T-cell (primary cell): ENCODE data around the gene SLC22A4. TPM values are rescaled to one million over a fixed set of nuclear protein-coding genes. Genes with fewer than 3 reads are reported as not detected.

ENCODE experiments used
- ATAC-seq, 4 experiments: fragments of 200-7000 bp in 3 of 4; fragments of 150-1000 bp in 1 of 4; cut with Tn5 transposase; replicated peaks in 1 of 4; 1 replicate in 3 of 4; 2 replicates in 1 of 4; pipeline ENCODE4 v1.10.0; 2021; ENCODE audit warnings: moderate library complexity in 3 of 4, mild to moderate bottlenecking in 2 of 4, moderate number of reproducible peaks in 1 of 4
- CTCF ChIA-PET, 2 donors: fragments of 300-600 bp; sonication (Branson Sonifier 250); formaldehyde crosslinking; loops; one replicate each; lab custom pipeline; 2022; ENCODE audit warnings: antibody characterized with exemption in 2 of 2; lab: Charles Lee
- POLR2A ChIA-PET, 2 donors: fragments of 300-600 bp; sonication (Branson Sonifier 250); formaldehyde crosslinking; loops; one replicate each; lab custom pipeline; 2022; ENCODE audit warnings: antibody characterized with exemption in 2 of 2; lab: Charles Lee
- DNase-seq, 35 experiments: peaks; one replicate each; pipeline versions ENCODE4 v3.0.0 to v3.0.0-alpha.2; 2013 to 2023
- H3K27ac ChIP-seq: one replicate; pipeline ENCODE4 v1.5.1; 2013; ENCODE audit warnings: low read length
- H3K27me3 ChIP-seq, 2 experiments: replicated peaks in 1 of 2; 1 replicate in 1 of 2; 2 replicates in 1 of 2; pipeline versions ENCODE4 v1.6.1 to v1.7.0; 2013; ENCODE audit warnings: low read length in 1 of 2, mixed read lengths in 1 of 2; ENCODE audit not compliant: control insufficient read depth in 2 of 2, insufficient read depth in 2 of 2; ENCODE audit errors: extremely low read depth in 1 of 2
- H3K36me3 ChIP-seq, 2 donors: 1 replicate in 1 of 2; 2 replicates in 1 of 2; pipeline versions ENCODE4 v1.6.1 to v1.7.0; 2013; ENCODE audit warnings: low read length in 1 of 2; ENCODE audit not compliant: control insufficient read depth in 2 of 2, insufficient read depth in 1 of 2; ENCODE audit errors: extremely low read depth in 1 of 2
- H3K4me1 ChIP-seq, 2 experiments: 1 replicate in 1 of 2; 2 replicates in 1 of 2; pipeline versions ENCODE4 v1.6.1 to v1.7.0; 2013; ENCODE audit warnings: low read length in 2 of 2, mixed read lengths in 1 of 2; ENCODE audit not compliant: insufficient read depth in 2 of 2, control insufficient read depth in 1 of 2; ENCODE audit errors: extremely low read depth in 1 of 2
- H3K4me3 ChIP-seq, 2 donors: 1 replicate in 1 of 2; 2 replicates in 1 of 2; pipeline versions ENCODE4 v1.5.1 to v1.7.0; 2013; ENCODE audit warnings: mild to moderate bottlenecking in 2 of 2, low read length in 1 of 2, moderate library complexity in 1 of 2; ENCODE audit not compliant: control insufficient read depth in 1 of 2; ENCODE audit errors: extremely low read depth in 1 of 2
- H3K9me3 ChIP-seq: 2 replicates; pipeline ENCODE4 v1.7.0; 2013
- H3K27ac Mint-ChIP-seq, 2 donors: one replicate each; pipeline ENCODE4 v1.8.0; 2020 to 2021; ENCODE audit warnings: mild to moderate bottlenecking in 2 of 2, mixed read lengths in 2 of 2
- H3K27me3 Mint-ChIP-seq, 2 donors: one replicate each; pipeline ENCODE4 v1.8.0; 2021 to 2022; ENCODE audit warnings: mixed read lengths in 2 of 2
- H3K36me3 Mint-ChIP-seq: one replicate; pipeline ENCODE4 v1.8.0; 2021; ENCODE audit warnings: mixed read lengths
- H3K4me1 Mint-ChIP-seq, 3 donors: one replicate each; pipeline ENCODE4 v1.8.0; 2020 to 2022; ENCODE audit warnings: mixed read lengths in 3 of 3, mild to moderate bottlenecking in 1 of 3
- H3K4me3 Mint-ChIP-seq, 3 donors: one replicate each; pipeline ENCODE4 v1.8.0; 2020 to 2022; ENCODE audit warnings: mild to moderate bottlenecking in 3 of 3, mixed read lengths in 3 of 3, moderate library complexity in 3 of 3
- H3K9me3 Mint-ChIP-seq, 3 donors: one replicate each; pipeline ENCODE4 v1.8.0; 2020 to 2022; ENCODE audit warnings: mixed read lengths in 3 of 3
- WGBS: methylation state at CpG from one replicate; pipeline ENCODE4 v1.1.5; 2013; ENCODE audit warnings: missing lambda C conversion rate; ENCODE audit not compliant: insufficient coverage; 5-methylcytosine and 5-hydroxymethylcytosine counted together
- total RNA-seq, 35 experiments: library from RNA in 6 of 35; stranded (reverse) in 6 of 35; fragments of 120-200 nt in 1 of 35; gene quantifications; one replicate each; pipeline versions ENCODE4 v1.2.1 to v1.2.4 and lab custom pipeline; 2013 to 2026

The SLC22A4 gene
- total RNA-seq, 5 donors from 2014 or later (not counting 1 experiment from before 2014, with no cell fraction given): 0.20 TPM; not detected in 4

DNA sequence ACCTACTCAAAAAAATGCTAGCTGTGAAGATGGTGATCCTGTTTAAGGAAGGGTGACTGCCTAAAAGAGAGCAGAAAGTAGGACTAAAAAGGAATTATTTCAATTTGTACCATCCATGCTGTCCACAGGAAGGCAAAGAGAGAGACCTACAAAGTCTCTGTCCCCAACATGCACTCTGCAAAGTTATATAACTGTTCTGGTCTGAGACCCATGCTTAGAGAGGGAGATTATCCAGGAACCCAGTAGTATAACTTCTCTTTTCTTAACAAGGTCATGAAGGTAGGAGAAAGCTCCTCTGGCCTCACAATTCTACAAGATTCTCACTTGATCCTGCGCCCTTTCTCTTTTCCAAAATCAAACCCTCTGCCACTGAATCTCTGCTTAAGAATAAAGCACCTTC is 25.8 kb downstream of the SLC22A4 start:
- Mint-ChIP-seq H3K36me3 (peaks cover 8% of the 10 kb centered on the region), H3K4me3 (no peak overlapping the region), H3K4me1 (no peaks in the 10 kb centered on the region), H3K9me3 (no peaks in the 10 kb centered on the region), H3K27me3 (no peaks in the 10 kb centered on the region), H3K27ac (no peak overlapping the region)
- Histone ChIP-seq H3K9me3 (no peaks in the 10 kb centered on the region), H3K27ac (no peak overlapping the region), H3K36me3 (no peaks in the 10 kb centered on the region), H3K4me3 (no peak overlapping the region), H3K27me3 (no peaks in the 10 kb centered on the region), H3K4me1 (no peaks in the 10 kb centered on the region)
- WGBS: 78% methylated on average over 1 of the region's 1 CpG
- CTCF ChIA-PET: no interaction called here
- DNase-seq: no peak
- POLR2A ChIA-PET: interaction anchor here in 1 of 2 donors (0.6 kb wide), 1 partner anchor 16 kb away, joined by 3 read pairs; no protein-coding TSS in a partner anchor
- no peak for ATAC-seq

DNA sequence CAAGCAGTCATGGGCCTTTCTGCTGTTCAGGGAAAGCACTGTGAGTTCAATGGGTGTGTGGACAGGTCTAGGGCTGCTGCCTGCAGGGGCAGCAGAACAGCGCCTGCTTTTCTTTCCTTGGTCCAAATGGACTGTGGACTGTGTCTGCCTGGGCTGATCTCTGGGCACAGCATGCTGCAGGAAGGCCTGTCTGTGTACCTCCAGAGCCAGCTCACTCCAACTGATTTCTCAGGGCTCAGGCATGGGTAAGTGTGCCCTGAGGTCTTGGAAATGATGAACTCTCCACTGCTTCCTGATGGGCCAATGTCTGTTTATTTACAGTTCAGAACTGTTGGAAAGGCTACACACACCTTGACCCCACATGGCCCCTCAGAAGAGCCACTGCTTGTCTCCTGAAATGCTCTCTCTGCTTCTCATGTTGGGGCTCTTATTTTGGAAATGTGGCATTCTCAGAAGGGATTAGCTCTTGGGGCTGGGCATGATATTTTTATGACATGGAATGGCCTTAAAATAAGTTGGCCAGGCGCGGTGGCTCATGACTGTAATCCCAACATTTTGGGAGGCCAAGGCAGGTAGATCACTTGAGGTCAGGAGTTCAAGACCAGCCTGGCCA is 27.0 kb downstream of the SLC22A4 start:
- H3K27me3 Mint-ChIP-seq: no peaks in the 10 kb centered on the region
- no peaks in the 10 kb centered on the region for H3K9me3 Mint-ChIP-seq
- peaks cover 8% of the 10 kb centered on the region for H3K36me3 Mint-ChIP-seq
- no peaks in the 10 kb centered on the region for H3K36me3 ChIP-seq
- H3K4me3 ChIP-seq: no peak overlapping the region
- no peak overlapping the region for H3K27ac ChIP-seq
- no peak overlapping the region for H3K4me3 Mint-ChIP-seq
- DNase-seq (no peak), ATAC-seq (no peak)
- no peaks in the 10 kb centered on the region for H3K9me3 ChIP-seq
- H3K4me1 ChIP-seq: no peaks in the 10 kb centered on the region
- WGBS: 100% methylated on average over 1 of the region's 3 CpGs
- H3K27ac Mint-ChIP-seq: no peak overlapping the region
- POLR2A ChIA-PET: no interaction called here
- no peaks in the 10 kb centered on the region for H3K4me1 Mint-ChIP-seq
- H3K27me3 ChIP-seq: no peaks in the 10 kb centered on the region
- CTCF ChIA-PET: no interaction called here

DNA sequence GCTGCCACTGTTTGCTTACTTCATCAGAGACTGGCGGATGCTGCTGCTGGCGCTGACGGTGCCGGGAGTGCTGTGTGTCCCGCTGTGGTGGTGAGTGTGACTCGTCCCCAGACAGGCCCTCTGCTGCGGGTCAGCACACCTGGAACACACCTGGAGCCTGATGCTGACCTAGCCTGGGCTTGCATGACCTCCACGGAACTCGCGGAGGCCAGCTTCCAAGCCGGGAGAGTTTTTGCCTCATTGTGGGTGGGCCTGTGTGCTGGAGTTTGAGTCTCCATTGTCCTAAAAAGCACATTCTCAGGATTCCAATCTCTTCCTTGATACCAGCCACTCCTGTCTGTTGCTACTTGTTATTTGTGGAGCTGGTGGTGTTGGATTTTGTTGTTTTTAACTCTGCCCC is 28.1 kb downstream of the SLC22A4 start:
- H3K36me3 ChIP-seq: no peaks in the 10 kb centered on the region
- POLR2A ChIA-PET: no interaction called here
- H3K9me3 ChIP-seq: no peaks in the 10 kb centered on the region
- DNase-seq (no peak), ATAC-seq (no peak)
- 85% methylated on average over 10 of the region's 11 CpGs for WGBS
- no peaks in the 10 kb centered on the region for H3K27me3 ChIP-seq
- Mint-ChIP-seq H3K9me3 (no peaks in the 10 kb centered on the region), H3K4me1 (no peaks in the 10 kb centered on the region), H3K27me3 (no peaks in the 10 kb centered on the region), H3K4me3 (no peak overlapping the region), H3K27ac (no peak overlapping the region), H3K36me3 (peaks cover 8% of the 10 kb centered on the region)
- no peak overlapping the region for H3K27ac ChIP-seq
- CTCF ChIA-PET: no interaction called here
- H3K4me3 ChIP-seq: no peak overlapping the region
- H3K4me1 ChIP-seq: no peaks in the 10 kb centered on the region

DNA sequence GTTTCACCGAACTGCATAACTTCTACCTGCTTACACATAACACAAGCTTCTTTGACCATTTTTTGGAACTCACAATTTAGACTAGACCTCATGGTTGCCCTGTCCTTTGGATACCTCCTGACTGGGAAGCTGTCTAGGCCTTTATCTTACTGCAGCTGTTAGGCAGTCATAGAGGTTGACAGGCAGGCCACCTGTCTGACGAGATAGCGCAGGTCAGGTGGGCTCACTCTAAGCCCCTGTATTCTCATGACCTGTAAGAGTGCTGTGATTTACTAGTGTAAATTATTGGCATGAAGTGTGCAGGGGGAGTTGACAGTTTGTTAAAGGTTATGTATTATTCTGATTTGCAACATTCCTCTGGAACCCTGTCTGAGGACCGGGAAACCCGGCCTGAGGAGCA is 29.0 kb downstream of the SLC22A4 start:
- H3K27ac ChIP-seq: no peak overlapping the region
- no peak overlapping the region for H3K4me3 ChIP-seq
- no peaks in the 10 kb centered on the region for H3K36me3 ChIP-seq
- WGBS: 100% methylated on average over 3 of the region's 5 CpGs
- CTCF ChIA-PET: no interaction called here
- no peaks in the 10 kb centered on the region for H3K4me1 ChIP-seq
- Mint-ChIP-seq H3K9me3 (no peaks in the 10 kb centered on the region), H3K4me3 (no peak overlapping the region), H3K36me3 (peaks cover 8% of the 10 kb centered on the region), H3K27me3 (no peaks in the 10 kb centered on the region), H3K4me1 (no peaks in the 10 kb centered on the region), H3K27ac (no peak overlapping the region)
- H3K9me3 ChIP-seq: no peaks in the 10 kb centered on the region
- POLR2A ChIA-PET: no interaction called here
- ATAC-seq (no peak), DNase-seq (no peak)
- H3K27me3 ChIP-seq: no peaks in the 10 kb centered on the region

DNA sequence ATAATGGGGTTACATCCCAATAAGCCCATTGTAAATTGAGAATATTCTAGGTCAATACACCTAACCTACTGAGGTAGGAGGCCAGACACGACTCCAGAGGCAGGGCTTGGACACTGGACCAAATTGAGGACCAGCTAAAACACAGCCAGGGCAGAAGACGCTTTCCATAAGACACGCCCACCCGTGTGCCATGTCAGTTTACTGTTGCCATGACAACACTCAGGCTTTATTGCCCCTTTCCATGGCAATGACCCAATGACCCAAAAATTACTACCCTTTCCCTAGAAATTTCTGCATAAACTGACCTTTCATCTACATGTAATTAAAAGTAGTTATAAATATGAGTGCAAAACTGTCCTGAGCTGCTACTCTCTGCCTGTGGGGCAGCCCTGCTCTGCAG is 31.5 kb downstream of the SLC22A4 start:
- no peaks in the 10 kb centered on the region for H3K4me1 ChIP-seq
- no peak overlapping the region for H3K27ac Mint-ChIP-seq
- DNase-seq (no peak), ATAC-seq (no peak)
- POLR2A ChIA-PET: no interaction called here
- no peak overlapping the region for H3K4me3 Mint-ChIP-seq
- no peak overlapping the region for H3K27ac ChIP-seq
- no peaks in the 10 kb centered on the region for H3K9me3 ChIP-seq
- peaks cover 15% of the 10 kb centered on the region for H3K36me3 Mint-ChIP-seq
- H3K27me3 ChIP-seq: no peaks in the 10 kb centered on the region
- no peaks in the 10 kb centered on the region for H3K27me3 Mint-ChIP-seq
- H3K9me3 Mint-ChIP-seq: no peaks in the 10 kb centered on the region
- CTCF ChIA-PET: interaction anchor here in 1 of 2 donors (0.6 kb wide), 1 partner anchor 472 kb away, joined by 4 read pairs; no protein-coding TSS in a partner anchor
- WGBS: 73% methylated on average over 3 of the region's 4 CpGs
- no peaks in the 10 kb centered on the region for H3K4me1 Mint-ChIP-seq
- no peak overlapping the region for H3K4me3 ChIP-seq
- no peaks in the 10 kb centered on the region for H3K36me3 ChIP-seq

DNA sequence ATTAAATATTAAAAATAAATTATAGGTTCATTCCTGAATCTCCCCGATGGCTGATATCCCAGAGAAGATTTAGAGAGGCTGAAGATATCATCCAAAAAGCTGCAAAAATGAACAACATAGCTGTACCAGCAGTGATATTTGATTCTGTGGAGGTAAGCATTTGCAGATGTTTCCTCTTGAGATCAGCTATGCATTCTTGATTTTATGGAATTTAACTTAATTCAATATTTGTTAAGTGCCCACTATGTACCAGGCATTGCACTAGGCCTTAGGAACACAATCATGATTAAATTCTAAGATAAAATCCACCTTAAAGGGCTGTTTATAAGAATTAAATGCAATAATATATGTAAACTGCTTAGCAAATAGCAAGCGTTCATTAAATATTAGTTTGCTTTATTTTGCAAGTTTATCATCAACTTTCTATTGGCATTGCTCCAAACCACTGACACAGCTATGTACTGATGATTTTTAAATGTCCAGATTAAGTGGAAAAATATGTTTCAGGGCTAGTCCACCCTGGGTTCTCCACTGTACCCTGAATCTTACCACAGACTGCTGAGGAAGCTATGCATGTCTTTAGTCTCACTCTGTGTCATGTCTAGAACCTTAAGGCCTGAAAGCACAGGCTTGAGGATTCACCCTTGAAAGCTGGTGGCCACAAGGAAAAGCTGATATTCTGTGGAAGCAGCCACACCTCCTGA is 33.2 kb downstream of the SLC22A4 start:
- Mint-ChIP-seq H3K27ac (no peak overlapping the region), H3K27me3 (no peaks in the 10 kb centered on the region), H3K36me3 (peaks cover 15% of the 10 kb centered on the region), H3K4me1 (no peaks in the 10 kb centered on the region), H3K9me3 (no peaks in the 10 kb centered on the region), H3K4me3 (no peak overlapping the region)
- Histone ChIP-seq H3K4me3 (no peak overlapping the region), H3K9me3 (no peaks in the 10 kb centered on the region), H3K36me3 (no peaks in the 10 kb centered on the region), H3K27me3 (no peaks in the 10 kb centered on the region), H3K27ac (no peak overlapping the region), H3K4me1 (no peaks in the 10 kb centered on the region)
- WGBS: no CpG with 5 or more reads among the region's 2 CpGs
- DNase-seq (no peak), ATAC-seq (no peak)
- ChIA-PET CTCF (no interaction called here), POLR2A (no interaction called here)
